GM12891 (cell line): ENCODE measurements around the gene TBC1D22A.

ENCODE experiments used
- POLR2A ChIP-seq: IDR thresholded peaks from 2 replicates; pipeline ENCODE4 v1.6.1; 2011; ENCODE audit warnings: low read depth, low read length, control low read depth
- SPI1 ChIP-seq: IDR thresholded peaks from 2 replicates; pipeline ENCODE4 v1.6.1; 2011; ENCODE audit warnings: low read depth, low read length, control low read depth

DNA sequence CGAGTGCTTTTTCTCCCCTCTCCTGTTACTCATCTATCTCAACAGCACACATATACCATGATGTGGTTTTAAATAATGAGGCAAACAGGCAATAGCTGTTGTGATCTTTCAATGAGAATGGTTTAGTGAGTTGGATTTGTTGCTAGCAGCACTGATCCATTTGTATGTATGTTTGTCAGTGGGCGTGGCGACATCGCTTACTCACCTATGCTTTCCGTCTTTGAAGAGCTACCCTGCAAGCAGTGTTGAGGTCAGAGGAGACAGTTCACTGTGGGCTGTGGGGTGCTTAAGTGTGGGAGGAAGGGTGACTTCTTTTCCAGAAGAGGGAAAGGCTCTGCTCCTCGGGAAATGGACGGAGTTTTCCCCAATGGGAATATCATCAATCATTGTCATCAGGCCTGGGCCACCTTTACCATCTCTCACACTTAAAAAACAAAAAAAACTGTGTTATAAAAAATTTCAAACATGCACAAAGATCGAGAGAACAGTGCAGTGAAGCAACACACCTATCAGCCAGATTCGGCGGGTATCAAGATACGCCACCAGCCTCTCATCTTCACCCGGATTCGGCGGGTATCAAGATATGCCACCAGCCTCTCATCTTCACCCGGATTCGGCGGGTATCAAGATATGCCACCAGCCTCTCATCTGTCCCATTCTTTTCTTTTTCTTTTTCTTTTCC is 83.8 kb downstream of the TBC1D22A start:
- TF ChIP-seq POLR2A = no peak
- TF ChIP-seq SPI1 = no peak
